Pancreas (tissue), 10 donors: Measurements from ENCODE around the gene ZGPAT. TPM values are rescaled to one million over a fixed set of nuclear protein-coding genes. Genes with fewer than 3 reads are reported as not detected.

Source experiments
- ATAC-seq, 4 donors: fragments of 200-7000 bp; cut with Tn5 transposase; one replicate each; pipeline versions ENCODE4 v1.8.0 to v1.9.1; 2020; ENCODE audit warnings: mild to moderate bottlenecking in 4 of 4, moderate library complexity in 4 of 4
- DNase-seq, 6 donors: peaks; one replicate each; pipeline ENCODE4 v3.0.0-alpha.2; 2020
- FAIRE-seq: peaks from 2 replicates; lab custom pipeline; 2012; peaks lifted over from hg19 to GRCh38; lab: Jason Lieb, UNC
- H3K27ac ChIP-seq, 4 donors: fragments of 200-600 bp; sonication (generic); 1 replicate in 3 of 4; 2 replicates in 1 of 4; pipeline versions ENCODE4 v1.5.0 to v1.8.0; 2020
- H3K27me3 ChIP-seq, 4 donors: fragments of 200-600 bp; one replicate each; pipeline ENCODE4 v1.8.0; 2021
- H3K36me3 ChIP-seq, 3 donors: fragments of 200-600 bp; sonication (generic) in 1 of 3; one replicate each; pipeline versions ENCODE4 v1.5.0 to v1.8.0; 2020 to 2021
- H3K4me1 ChIP-seq, 3 donors: fragments of 200-600 bp; one replicate each; pipeline ENCODE4 v1.8.0; 2021
- H3K4me3 ChIP-seq, 4 donors: fragments of 200-600 bp; sonication (generic) in 2 of 4; one replicate each; pipeline versions ENCODE4 v1.5.0 to v1.8.0; 2020 to 2021
- H3K9me3 ChIP-seq, 4 donors: fragments of 200-600 bp; one replicate each; pipeline ENCODE4 v1.8.0; 2021
- WGBS, 2 donors: extraction: QIAGEN DNeasy Blood & Tissue Kit; methylation state at CpG; one replicate each; pipeline ENCODE4 v1.1.7; 2013; 5-methylcytosine and 5-hydroxymethylcytosine counted together
- intact Hi-C, 3 donors: fragments of 100-400 bp; cut with DNase I; formaldehyde crosslinking; loops; one replicate each; pipeline versions ENCODE4 v1.11.1 to v1.14.2; 2022
- polyA plus RNA-seq, 2 donors: library from polyadenylated mRNA; stranded (reverse); fragments of 200-250 nt; gene quantifications; one replicate each; pipeline ENCODE4 v1.2.3, GENCODE V29; 2013
- total RNA-seq, 6 donors: library from RNA; stranded (reverse); fragmentation: NEBNext Ultra II Directional in 4 of 6; extraction: Animal tissue kit (Norgen Biotek cat#: 25700) in 4 of 6; gene quantifications; one replicate each; pipeline versions ENCODE4 v1.2.1 to v1.2.4, GENCODE V29; 2021 to 2023
- TF ChIP-seq, protein P1 (sequence below), 4 donors: fragments of 200-600 bp; sonication (generic) in 3 of 4; IDR thresholded peaks; one replicate each; pipeline versions ENCODE4 v1.5.0 to v1.8.0; 2021; ENCODE audit warnings: antibody characterized with exemption in 4 of 4
- donor health status: healthy with polysubstance abuse.
- donor health status: DM: no; HTN: no; CAD: no; lungs with moderate emphysema.
- donor health status: DM: no; HTN: no; CAD: no.
- donor health status: control.
- donor health status: control.
- donor health status: Bipolar disorder and iron deficiency.
- donor health status: DM: yes; HTN: yes; CAD: no.
- donor health status: DM: no; HTN: no; CAD: no.
- donor health status: DM: no; HTN: no; CAD: no.
- donor health status: DM: yes; HTN: yes; CAD: no.

The ZGPAT gene
- total and polyA plus RNA-seq, 8 donors, result 9.3 to 61.6 (median 12.3) TPM

DNA sequence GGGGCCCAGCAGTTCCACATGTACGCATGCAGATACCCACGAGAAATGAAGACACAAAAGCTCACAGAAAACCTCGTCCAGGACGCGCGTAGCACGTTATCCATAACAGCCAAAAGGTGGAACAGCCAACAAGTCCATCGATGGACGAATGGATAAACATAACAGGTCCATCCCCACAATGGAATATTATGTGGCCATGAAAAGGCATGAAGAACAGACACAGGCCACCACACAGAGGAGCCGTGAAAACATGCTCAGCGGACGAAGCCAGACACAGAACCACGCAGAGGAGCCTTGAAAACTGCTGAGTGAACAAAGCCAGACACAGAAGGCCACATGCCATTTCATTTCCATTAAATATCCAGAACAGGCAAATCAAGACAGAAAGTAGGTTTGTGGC lies 69.8 kb downstream of the ZGPAT start:
- Histone ChIP-seq H3K27ac (no peak overlapping the region), H3K4me3 (no peak overlapping the region), H3K9me3 (no peaks in the 10 kb centered on the region), H3K36me3 (no peaks in the 10 kb centered on the region), H3K4me1 (peaks cover 0 to 2% (median 0%) of the 10 kb centered on the region in 3 donors), H3K27me3 (no peaks in the 10 kb centered on the region)
- WGBS, 2 donors, result 92 to 96% methylated on average over 13 of the region's 13 CpGs
- ATAC-seq (no peak), DNase-seq (no peak), FAIRE-seq (no peak)
- TF ChIP-seq, protein P1, sequence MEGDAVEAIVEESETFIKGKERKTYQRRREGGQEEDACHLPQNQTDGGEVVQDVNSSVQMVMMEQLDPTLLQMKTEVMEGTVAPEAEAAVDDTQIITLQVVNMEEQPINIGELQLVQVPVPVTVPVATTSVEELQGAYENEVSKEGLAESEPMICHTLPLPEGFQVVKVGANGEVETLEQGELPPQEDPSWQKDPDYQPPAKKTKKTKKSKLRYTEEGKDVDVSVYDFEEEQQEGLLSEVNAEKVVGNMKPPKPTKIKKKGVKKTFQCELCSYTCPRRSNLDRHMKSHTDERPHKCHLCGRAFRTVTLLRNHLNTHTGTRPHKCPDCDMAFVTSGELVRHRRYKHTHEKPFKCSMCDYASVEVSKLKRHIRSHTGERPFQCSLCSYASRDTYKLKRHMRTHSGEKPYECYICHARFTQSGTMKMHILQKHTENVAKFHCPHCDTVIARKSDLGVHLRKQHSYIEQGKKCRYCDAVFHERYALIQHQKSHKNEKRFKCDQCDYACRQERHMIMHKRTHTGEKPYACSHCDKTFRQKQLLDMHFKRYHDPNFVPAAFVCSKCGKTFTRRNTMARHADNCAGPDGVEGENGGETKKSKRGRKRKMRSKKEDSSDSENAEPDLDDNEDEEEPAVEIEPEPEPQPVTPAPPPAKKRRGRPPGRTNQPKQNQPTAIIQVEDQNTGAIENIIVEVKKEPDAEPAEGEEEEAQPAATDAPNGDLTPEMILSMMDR (IDR thresholded peaks at IDR 0.05), result no peak
- intact Hi-C loops, result no loop called here

DNA sequence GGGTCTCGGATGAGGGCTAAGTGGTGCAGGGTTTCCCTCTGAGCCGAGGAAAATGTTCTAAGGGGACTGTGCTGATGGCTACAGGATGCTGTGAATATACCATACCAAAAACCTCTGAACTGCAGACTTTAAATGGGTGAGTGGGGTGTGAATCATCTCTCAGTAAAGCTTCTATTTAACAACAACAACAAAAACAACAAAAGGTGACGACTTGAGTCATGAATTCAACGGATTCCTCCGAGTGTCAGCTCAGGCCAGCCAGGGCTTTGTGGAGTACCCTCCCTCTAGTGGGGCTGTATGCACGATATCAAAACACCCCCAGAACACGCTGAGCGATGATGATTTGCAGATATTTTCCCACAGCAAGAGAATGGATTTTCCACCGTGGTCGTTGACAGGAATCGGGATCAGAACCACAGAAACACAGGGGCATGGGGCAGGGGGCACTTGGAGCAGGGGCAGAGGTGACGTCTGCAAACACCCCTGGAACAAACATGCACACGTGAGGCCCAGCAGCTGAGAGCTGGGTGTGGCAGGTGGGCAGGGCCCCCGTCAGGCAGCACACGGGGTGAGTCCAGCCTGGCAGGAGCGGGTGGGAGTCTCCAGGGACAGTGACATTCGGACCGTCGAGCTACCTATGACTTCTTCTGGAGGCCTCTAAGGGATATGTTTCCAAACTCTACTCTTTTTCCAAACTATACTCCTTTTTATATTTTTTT lies 70.4 kb downstream of the ZGPAT start:
- Histone ChIP-seq H3K27me3 (no peaks in the 10 kb centered on the region), H3K9me3 (no peaks in the 10 kb centered on the region), H3K36me3 (no peaks in the 10 kb centered on the region), H3K4me3 (no peak overlapping the region), H3K27ac (no peak overlapping the region), H3K4me1 (peaks cover 0 to 2% (median 0%) of the 10 kb centered on the region in 3 donors)
- 70 to 74% methylated on average over 19 of the region's 19 CpGs for WGBS, 2 donors
- TF ChIP-seq, protein P1 (IDR thresholded peaks at IDR 0.05), result no peak
- intact Hi-C loops, result no loop called here
- no peak for ATAC-seq
- no peak for DNase-seq
- FAIRE-seq, result no peak

DNA sequence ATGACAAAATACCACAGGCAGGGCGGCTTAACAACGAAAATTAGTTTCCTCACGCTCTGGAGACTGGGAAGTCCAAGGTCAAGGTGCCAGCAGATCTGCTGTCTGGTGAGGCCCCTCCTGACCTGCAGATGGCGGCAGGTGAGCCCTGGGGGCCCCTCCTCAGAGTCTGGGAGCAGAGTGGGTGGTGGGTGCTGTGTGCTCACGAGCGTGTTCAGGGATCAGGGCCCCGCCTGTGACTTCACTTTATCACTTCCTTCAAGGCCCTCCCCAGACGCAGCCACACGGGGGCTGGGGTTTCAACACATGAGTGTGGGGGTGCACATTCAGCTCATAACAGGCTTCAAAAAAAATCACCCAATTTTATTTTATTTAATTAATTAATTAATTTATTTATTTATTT lies 71.0 kb downstream of the ZGPAT start:
- intact Hi-C loops, result no loop called here
- TF ChIP-seq, protein P1 (IDR thresholded peaks at IDR 0.05), result no peak
- H3K4me3 ChIP-seq, result no peak overlapping the region
- WGBS, 2 donors, result 87% methylated on average over 9 of the region's 9 CpGs
- FAIRE-seq (no peak), DNase-seq (no peak), ATAC-seq (no peak)
- H3K4me1 ChIP-seq, result peaks cover 0 to 2% (median 0%) of the 10 kb centered on the region in 3 donors
- H3K9me3 ChIP-seq, result no peaks in the 10 kb centered on the region
- no peaks in the 10 kb centered on the region for H3K27me3 ChIP-seq
- H3K36me3 ChIP-seq, result no peaks in the 10 kb centered on the region
- H3K27ac ChIP-seq, result no peak overlapping the region

DNA sequence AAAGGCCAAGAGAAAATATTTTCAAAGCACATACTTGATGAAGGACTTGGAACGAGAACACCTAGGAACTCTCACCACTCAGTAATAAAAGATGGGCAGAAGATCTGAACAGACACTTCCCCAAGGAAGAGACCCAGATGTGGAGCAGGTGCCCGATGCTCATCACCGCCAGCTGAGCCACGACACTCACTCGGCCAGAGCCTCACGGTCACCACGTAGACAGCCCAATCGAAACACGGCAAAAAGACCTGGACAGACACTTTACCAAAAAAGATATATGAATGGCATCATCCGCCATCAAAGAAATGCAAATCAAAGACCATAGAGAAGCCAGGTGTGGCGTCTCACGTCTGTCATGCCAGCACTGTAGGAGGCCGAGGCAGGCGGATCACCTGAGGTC lies 73.3 kb downstream of the ZGPAT start:
- Histone ChIP-seq H3K36me3 (no peaks in the 10 kb centered on the region), H3K27me3 (no peaks in the 10 kb centered on the region), H3K27ac (no peak overlapping the region), H3K4me1 (no peaks in the 10 kb centered on the region), H3K9me3 (no peaks in the 10 kb centered on the region), H3K4me3 (no peak overlapping the region)
- TF ChIP-seq, protein P1 (IDR thresholded peaks at IDR 0.05), result no peak
- no peak for FAIRE-seq
- 82 to 83% methylated on average over 14 of the region's 14 CpGs for WGBS, 2 donors
- intact Hi-C loops, result loop anchor here in 1 of 3 donors (5.0 kb wide), 1 partner anchor 191 kb away; no protein-coding TSS in a partner anchor
- no peak for ATAC-seq
- DNase-seq, result no peak

DNA sequence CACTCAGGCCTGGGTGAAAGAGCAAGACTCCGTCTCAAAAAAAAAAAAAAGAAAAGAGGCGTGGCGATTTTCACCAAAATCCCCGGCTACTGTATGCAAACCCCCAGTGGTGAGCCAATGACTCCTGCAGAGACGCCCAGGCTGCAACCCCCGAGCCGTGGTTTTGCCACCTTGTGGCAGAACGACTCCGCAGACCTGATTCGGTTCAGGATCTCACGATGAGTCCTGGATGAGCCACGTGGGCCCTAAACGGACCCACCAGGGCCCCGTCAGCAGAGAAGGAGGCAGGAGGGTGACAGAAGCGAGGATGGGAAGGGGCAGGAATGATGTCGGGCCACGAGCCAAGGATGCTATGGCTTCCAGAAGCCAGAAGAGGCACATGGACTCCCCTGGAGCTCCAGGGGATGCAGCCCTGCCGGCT lies 74.2 kb downstream of the ZGPAT start:
- 70 to 73% methylated on average over 16 to 17 of the region's 18 CpGs for WGBS, 2 donors
- FAIRE-seq (no peak), ATAC-seq (no peak)

More for the DNA sequence above, 74.2 kb downstream of the ZGPAT start:
- no peaks in the 10 kb centered on the region for H3K4me1 ChIP-seq
- no peaks in the 10 kb centered on the region for H3K9me3 ChIP-seq
- no peak for DNase-seq
- H3K27ac ChIP-seq, result no peak overlapping the region
- TF ChIP-seq, protein P1 (IDR thresholded peaks at IDR 0.05), result no peak
- no peaks in the 10 kb centered on the region for H3K27me3 ChIP-seq
- intact Hi-C loops, result loop anchor here in 1 of 3 donors (5.0 kb wide), 1 partner anchor 190 kb away; no protein-coding TSS in a partner anchor
- no peak overlapping the region for H3K4me3 ChIP-seq
- no peaks in the 10 kb centered on the region for H3K36me3 ChIP-seq
